ENCODE results near the gene CELSR1. TPM values are rescaled to one million over a fixed set of nuclear protein-coding genes. Genes with fewer than 3 reads are reported as not detected.

The CELSR1 gene
- total RNA-seq, 1 donor from 2014 or later: 7.7 TPM

GRCh38 chr22:46567471-46567870 is 30.1 kb upstream of the CELSR1 start:
- Mint-ChIP-seq H3K4me1 (ENCODE audit: unreplicated experiment) (no peaks in the 10 kb centered on the region), H3K36me3 (ENCODE audit: low read depth, unreplicated experiment) (no peaks in the 10 kb centered on the region), H3K27ac (ENCODE audit: unreplicated experiment) (no peak overlapping the region), H3K9me3 (ENCODE audit: unreplicated experiment) (no peaks in the 10 kb centered on the region), H3K27me3 (ENCODE audit: unreplicated experiment) (peaks cover 10% of the 10 kb centered on the region), H3K4me3 (ENCODE audit: unreplicated experiment) (no peak overlapping the region)
- no peak for DNase-seq (ENCODE audit: low spot score)
- TF ChIP-seq CTCF (IDR thresholded peaks at IDR 0.05; ENCODE audit: unreplicated experiment): no peak

GRCh38 chr22:46564084-46564714 is 26.8 kb upstream of the CELSR1 start:
- no peak for DNase-seq (ENCODE audit: low spot score)
- H3K27me3 Mint-ChIP-seq (ENCODE audit: unreplicated experiment): peaks cover 5% of the 10 kb centered on the region
- no peak overlapping the region for H3K27ac Mint-ChIP-seq (ENCODE audit: unreplicated experiment)
- no peaks in the 10 kb centered on the region for H3K9me3 Mint-ChIP-seq (ENCODE audit: unreplicated experiment)
- H3K4me1 Mint-ChIP-seq (ENCODE audit: unreplicated experiment): peaks cover 2% of the 10 kb centered on the region
- no peaks in the 10 kb centered on the region for H3K36me3 Mint-ChIP-seq (ENCODE audit: low read depth, unreplicated experiment)
- H3K4me3 Mint-ChIP-seq (ENCODE audit: unreplicated experiment): no peak overlapping the region
- no peak for TF ChIP-seq CTCF (IDR thresholded peaks at IDR 0.05; ENCODE audit: unreplicated experiment)

- H3K36me3 Mint-ChIP-seq (ENCODE audit: low read depth, unreplicated experiment): no peaks in the 10 kb centered on the region
- H3K4me1 Mint-ChIP-seq (ENCODE audit: unreplicated experiment): peaks cover 2% of the 10 kb centered on the region
- DNase-seq (ENCODE audit: low spot score): peak; percentile 85
- peaks cover 4% of the 10 kb centered on the region for H3K27me3 Mint-ChIP-seq (ENCODE audit: unreplicated experiment)
- H3K9me3 Mint-ChIP-seq (ENCODE audit: unreplicated experiment): no peaks in the 10 kb centered on the region
- TF ChIP-seq CTCF (IDR thresholded peaks at IDR 0.05; ENCODE audit: unreplicated experiment): peak; percentile 68
- no peak overlapping the region for H3K27ac Mint-ChIP-seq (ENCODE audit: unreplicated experiment)
- H3K4me3 Mint-ChIP-seq (ENCODE audit: unreplicated experiment): no peak overlapping the region
Observed at GRCh38 chr22:46563381-46564083, 26.1 kb upstream of the CELSR1 start.

DNA sequence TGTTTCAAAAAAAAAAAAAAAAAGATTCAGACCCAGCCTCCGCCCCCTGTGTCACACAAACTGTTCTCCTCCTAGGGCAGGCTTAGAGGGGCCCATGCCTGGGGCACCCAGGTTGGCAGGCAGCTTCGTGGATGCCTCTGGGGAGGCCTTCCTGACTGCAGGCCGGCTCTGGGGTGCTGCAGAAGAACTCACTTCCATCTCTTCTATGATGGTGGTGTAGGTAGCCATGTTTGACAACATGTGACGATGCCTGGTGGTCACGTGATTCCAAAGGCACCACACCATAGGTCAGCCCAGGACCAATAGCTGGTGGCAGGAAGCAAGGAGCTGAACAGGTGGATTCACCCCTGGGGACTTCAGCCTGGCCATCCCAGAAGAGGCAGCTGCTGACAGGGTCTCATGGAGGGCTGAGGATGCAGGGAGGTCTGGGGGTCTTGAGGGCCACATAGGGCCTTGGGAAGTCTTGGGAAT is 24.1 kb upstream of the CELSR1 start:
- Mint-ChIP-seq H3K27me3 (ENCODE audit: unreplicated experiment) (peaks cover 7% of the 10 kb centered on the region), H3K4me3 (ENCODE audit: unreplicated experiment) (no peak overlapping the region), H3K36me3 (ENCODE audit: low read depth, unreplicated experiment) (peaks cover 4% of the 10 kb centered on the region), H3K9me3 (ENCODE audit: unreplicated experiment) (peaks cover 5% of the 10 kb centered on the region), H3K27ac (ENCODE audit: unreplicated experiment) (no peak overlapping the region), H3K4me1 (ENCODE audit: unreplicated experiment) (peaks cover 2% of the 10 kb centered on the region)
- no peak for TF ChIP-seq CTCF (IDR thresholded peaks at IDR 0.05; ENCODE audit: unreplicated experiment)
- DNase-seq (ENCODE audit: low spot score): no peak

DNA sequence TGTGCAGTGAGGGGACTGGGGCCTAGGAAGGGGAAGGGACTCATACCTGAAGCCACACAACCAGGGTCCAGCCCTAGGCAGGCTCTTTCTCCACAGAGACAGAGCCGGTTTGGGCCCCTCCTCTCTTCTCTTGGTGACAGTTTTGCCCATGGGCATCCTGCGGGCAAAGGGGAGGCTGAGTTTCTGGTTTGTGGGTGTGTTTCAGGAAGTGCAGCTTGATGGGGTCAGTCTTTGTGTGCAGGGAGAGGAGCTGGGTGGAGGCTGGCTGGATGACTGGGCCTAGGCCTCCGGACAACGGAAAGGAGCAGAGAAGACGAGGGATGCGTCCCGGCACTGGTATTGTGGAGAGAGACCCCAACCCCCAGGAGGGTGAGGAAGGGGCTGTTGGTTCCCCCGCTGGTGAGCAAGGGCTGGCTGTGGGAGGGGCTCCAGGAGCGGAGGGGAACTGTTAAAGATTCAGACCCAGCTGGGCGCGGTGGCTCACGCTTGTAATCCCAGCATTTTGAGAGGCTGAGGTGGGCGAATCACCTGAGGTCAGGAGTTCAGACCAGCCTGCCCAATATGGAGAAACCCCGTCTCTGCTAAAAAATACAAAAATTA is 23.4 kb upstream of the CELSR1 start:
- Mint-ChIP-seq H3K4me1 (ENCODE audit: unreplicated experiment) (peaks cover 2% of the 10 kb centered on the region), H3K4me3 (ENCODE audit: unreplicated experiment) (no peak overlapping the region), H3K9me3 (ENCODE audit: unreplicated experiment) (peaks cover 5% of the 10 kb centered on the region), H3K36me3 (ENCODE audit: low read depth, unreplicated experiment) (peaks cover 4% of the 10 kb centered on the region), H3K27ac (ENCODE audit: unreplicated experiment) (peak overlapping the region; percentile 48), H3K27me3 (ENCODE audit: unreplicated experiment) (peaks cover 7% of the 10 kb centered on the region)
- DNase-seq (ENCODE audit: low spot score): no peak
- no peak for TF ChIP-seq CTCF (IDR thresholded peaks at IDR 0.05; ENCODE audit: unreplicated experiment)

Measured in endothelial cell (in vitro differentiated cells).